ENCODE measurements around the gene EOLA1.

The EOLA1 gene

DNA sequence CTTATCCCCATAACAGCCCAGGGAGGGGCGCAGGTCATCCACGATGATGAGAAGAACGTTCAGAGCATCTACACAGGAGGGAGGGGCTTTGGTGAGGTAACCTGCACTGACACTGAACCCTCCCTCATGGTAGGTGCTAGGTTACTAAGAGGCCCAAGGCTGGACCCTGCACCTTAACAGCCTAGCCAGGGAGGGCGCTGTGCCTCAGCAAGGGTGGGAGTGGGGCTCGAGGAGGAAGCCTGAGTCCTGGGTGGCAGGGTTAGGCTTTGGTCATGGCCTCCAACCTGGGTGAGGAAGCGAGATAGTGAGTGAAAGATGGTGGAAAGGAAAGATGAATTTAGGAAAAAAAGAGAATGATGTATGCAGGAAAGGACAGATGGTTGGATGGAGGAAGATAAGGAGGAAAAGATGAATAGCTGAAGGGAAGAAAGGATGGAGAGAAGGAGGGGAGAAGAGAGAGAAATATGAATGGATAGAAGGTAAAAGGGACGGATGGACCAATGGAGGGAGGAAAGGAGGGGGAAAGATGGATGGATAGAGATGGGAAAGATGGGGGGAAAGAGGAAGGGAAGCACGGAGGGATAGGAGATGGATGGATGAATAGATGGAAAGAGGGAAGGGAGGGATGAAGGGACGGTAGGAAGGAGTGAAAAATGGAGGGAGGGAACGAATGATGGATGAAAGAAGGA, 36.4 kb upstream of the EOLA1 start:
- ChIA-PET CTCF (interaction anchor here (0.7 kb wide), 1 partner anchor 777 kb away, joined by 4 read pairs; no protein-coding TSS in a partner anchor), POLR2A (interaction anchor here (0.6 to 1.3 kb wide), 4 partner anchors 24 to 1606 kb away, joined by 3 to 8 read pairs (median 3); partner anchors contain the start of gene EOLA1)
- peak; percentile 63 for DNase-seq (ENCODE audit: extremely low spot score)

DNA sequence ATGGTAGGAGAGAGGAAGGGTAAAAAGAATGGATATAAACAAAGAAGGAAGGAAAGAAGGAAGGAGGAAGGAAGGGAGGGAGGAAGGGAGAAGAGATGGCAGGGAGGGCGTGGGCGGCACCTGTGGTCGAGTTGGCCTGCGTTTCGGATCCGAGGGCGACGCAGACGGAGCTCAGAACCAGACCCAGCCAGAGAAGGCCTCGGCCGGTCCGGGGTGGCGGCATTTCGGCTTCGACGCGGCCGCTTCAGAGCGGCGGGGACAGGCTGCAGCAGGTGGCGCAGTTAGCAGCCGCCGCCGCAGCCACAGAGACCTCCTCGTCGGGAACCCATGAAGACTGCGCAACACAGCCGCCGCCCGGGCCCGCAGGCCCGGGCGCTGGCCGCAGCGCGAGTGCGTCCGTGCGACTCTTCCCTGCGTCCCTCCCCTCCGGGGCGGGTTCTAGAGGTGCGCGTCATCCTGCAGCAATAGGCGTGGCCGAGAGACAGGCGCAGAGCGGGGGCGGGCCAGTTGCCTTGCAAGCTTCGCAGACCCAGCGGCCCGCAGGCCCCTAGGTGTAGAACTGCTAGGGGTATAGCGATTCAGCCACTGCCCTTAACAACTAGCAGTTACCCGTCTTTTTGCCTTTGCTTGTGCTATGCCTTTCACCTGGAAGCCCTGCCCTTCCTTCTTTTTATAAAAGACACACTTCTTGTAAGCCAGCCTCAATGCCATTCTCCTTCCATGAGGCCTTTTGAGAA, 35.7 kb upstream of the EOLA1 start, which contains the start of gene IDS:
IDS (minus strand) TSS at position 392 of the 737 bp plus-strand sequence; CDS start at position 223, 169 bp downstream.
- ChIA-PET POLR2A (interaction anchor here (0.6 to 1.3 kb wide), 4 partner anchors 24 to 1607 kb away, joined by 3 to 8 read pairs (median 3); partner anchors contain the start of gene EOLA1), CTCF (no interaction called here)
- no peak for TF ChIP-seq CTBP1 (IDR thresholded peaks at IDR 0.05; ENCODE audit: borderline replicate concordance)
- TF ChIP-seq FOXM1 (IDR thresholded peaks at IDR 0.05; ENCODE audit: borderline replicate concordance): no peak
- no peak for TF ChIP-seq ZNF384 (IDR thresholded peaks at IDR 0.05)
- TF ChIP-seq ELF4 (IDR thresholded peaks at IDR 0.05): no peak
- TF ChIP-seq HDGF (IDR thresholded peaks at IDR 0.05; ENCODE audit: borderline replicate concordance): no peak
- no peak for TF ChIP-seq ARNT (IDR thresholded peaks at IDR 0.05)
- no peak for TF ChIP-seq NFRKB (IDR thresholded peaks at IDR 0.05)
- no peak for TF ChIP-seq TARDBP (IDR thresholded peaks at IDR 0.05)
- no peak for TF ChIP-seq LEF1 (IDR thresholded peaks at IDR 0.05; ENCODE audit: borderline replicate concordance)
- TF ChIP-seq SUZ12 (IDR thresholded peaks at IDR 0.05): no peak
- TF ChIP-seq FOXK2 (IDR thresholded peaks at IDR 0.05): no peak
- TF ChIP-seq L3MBTL2 (conservative IDR thresholded peaks at IDR 0.05): no peak; the same call in none of the 2 replicates
- TF ChIP-seq FOXA1 (IDR thresholded peaks at IDR 0.05): no peak
- TF ChIP-seq, protein P1, sequence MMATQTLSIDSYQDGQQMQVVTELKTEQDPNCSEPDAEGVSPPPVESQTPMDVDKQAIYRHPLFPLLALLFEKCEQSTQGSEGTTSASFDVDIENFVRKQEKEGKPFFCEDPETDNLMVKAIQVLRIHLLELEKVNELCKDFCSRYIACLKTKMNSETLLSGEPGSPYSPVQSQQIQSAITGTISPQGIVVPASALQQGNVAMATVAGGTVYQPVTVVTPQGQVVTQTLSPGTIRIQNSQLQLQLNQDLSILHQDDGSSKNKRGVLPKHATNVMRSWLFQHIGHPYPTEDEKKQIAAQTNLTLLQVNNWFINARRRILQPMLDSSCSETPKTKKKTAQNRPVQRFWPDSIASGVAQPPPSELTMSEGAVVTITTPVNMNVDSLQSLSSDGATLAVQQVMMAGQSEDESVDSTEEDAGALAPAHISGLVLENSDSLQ (IDR thresholded peaks at IDR 0.05): no peak
- peak; percentile 92 for DNase-seq (ENCODE audit: extremely low spot score)

More for the DNA sequence above, 36.4 kb upstream of the EOLA1 start:
- TF ChIP-seq FOXA1 (IDR thresholded peaks at IDR 0.05) (no peak), ARNT (IDR thresholded peaks at IDR 0.05) (no peak), NFRKB (IDR thresholded peaks at IDR 0.05) (no peak), CTBP1 (IDR thresholded peaks at IDR 0.05; ENCODE audit: borderline replicate concordance) (peak; percentile 61; the same call in 1 of the 2 replicates), FOXM1 (IDR thresholded peaks at IDR 0.05; ENCODE audit: borderline replicate concordance) (no peak), SP1 (IDR thresholded peaks at IDR 0.05) (no peak)

DNA sequence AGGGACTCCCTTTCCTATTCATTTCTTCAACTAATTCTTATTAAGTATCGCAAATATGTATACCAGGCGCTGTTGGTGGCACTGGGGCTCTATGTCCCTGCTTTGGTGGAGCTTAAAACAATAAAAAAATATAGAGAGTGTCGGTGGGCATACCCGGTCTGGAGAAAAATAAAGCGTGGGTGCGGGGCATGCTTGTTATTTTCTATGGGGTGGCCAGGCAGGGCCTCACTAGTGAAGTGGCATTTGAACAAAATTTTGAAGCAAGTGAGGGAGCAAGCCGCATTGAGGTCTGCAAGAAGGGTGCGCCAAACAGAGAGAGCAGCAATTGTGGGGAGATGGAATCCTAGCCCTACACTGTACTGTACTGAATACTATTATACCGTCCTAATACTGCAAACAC, 35.1 kb upstream of the EOLA1 start:
- DNase-seq (ENCODE audit: extremely low spot score): no peak
- ChIA-PET POLR2A (interaction anchor here (1.3 kb wide), 1 partner anchor 34 kb away, joined by 8 read pairs; the partner anchor contains the start of gene EOLA1), CTCF (no interaction called here)
- TF ChIP-seq BHLHE40 (IDR thresholded peaks at IDR 0.05; ENCODE audit: borderline replicate concordance) (no peak), ZNF384 (IDR thresholded peaks at IDR 0.05) (no peak), FOXM1 (IDR thresholded peaks at IDR 0.05; ENCODE audit: borderline replicate concordance) (no peak), SUZ12 (IDR thresholded peaks at IDR 0.05) (no peak), HDGF (IDR thresholded peaks at IDR 0.05; ENCODE audit: borderline replicate concordance) (no peak), LEF1 (IDR thresholded peaks at IDR 0.05; ENCODE audit: borderline replicate concordance) (no peak), SP1 (IDR thresholded peaks at IDR 0.05) (no peak), FOXA1 (IDR thresholded peaks at IDR 0.05) (no peak), ARNT (IDR thresholded peaks at IDR 0.05) (no peak), ELF4 (IDR thresholded peaks at IDR 0.05) (no peak)
- TF ChIP-seq, protein P1 (IDR thresholded peaks at IDR 0.05): no peak

DNA sequence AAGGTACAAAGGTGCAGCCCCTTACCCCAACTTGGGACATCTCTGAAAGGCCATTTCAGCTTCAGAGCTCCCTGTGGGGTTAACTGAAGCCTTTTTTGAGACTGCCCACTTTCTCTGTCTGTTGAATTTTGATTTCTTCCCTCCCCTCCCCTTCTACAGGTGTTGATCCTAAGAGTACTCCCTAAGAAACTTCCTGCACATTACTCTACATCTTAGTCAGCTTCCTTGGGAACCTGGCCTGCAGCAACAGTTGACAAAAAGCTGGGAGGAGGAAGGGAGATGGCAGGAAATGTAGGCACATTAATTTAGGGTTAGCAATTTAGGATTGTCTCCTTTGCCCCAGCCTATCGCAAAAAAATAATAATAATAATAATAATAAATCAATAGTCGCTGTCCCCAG, 34.5 kb upstream of the EOLA1 start:
- DNase-seq (ENCODE audit: extremely low spot score): no peak
- ChIA-PET POLR2A (no interaction called here), CTCF (no interaction called here)
- TF ChIP-seq LEF1 (IDR thresholded peaks at IDR 0.05; ENCODE audit: borderline replicate concordance) (no peak), SUZ12 (IDR thresholded peaks at IDR 0.05) (no peak), ZNF384 (IDR thresholded peaks at IDR 0.05) (no peak), FOXK2 (IDR thresholded peaks at IDR 0.05) (no peak), L3MBTL2 (conservative IDR thresholded peaks at IDR 0.05) (no peak), TARDBP (IDR thresholded peaks at IDR 0.05) (no peak), ELF4 (IDR thresholded peaks at IDR 0.05) (no peak), HDGF (IDR thresholded peaks at IDR 0.05; ENCODE audit: borderline replicate concordance) (no peak), NFRKB (IDR thresholded peaks at IDR 0.05) (no peak), ARNT (IDR thresholded peaks at IDR 0.05) (no peak), FOXM1 (IDR thresholded peaks at IDR 0.05; ENCODE audit: borderline replicate concordance) (no peak), SP1 (IDR thresholded peaks at IDR 0.05) (no peak), CTBP1 (IDR thresholded peaks at IDR 0.05; ENCODE audit: borderline replicate concordance) (no peak), BHLHE40 (IDR thresholded peaks at IDR 0.05; ENCODE audit: borderline replicate concordance) (no peak), FOXA1 (IDR thresholded peaks at IDR 0.05) (no peak)
- TF ChIP-seq, protein P1 (IDR thresholded peaks at IDR 0.05): no peak

DNA sequence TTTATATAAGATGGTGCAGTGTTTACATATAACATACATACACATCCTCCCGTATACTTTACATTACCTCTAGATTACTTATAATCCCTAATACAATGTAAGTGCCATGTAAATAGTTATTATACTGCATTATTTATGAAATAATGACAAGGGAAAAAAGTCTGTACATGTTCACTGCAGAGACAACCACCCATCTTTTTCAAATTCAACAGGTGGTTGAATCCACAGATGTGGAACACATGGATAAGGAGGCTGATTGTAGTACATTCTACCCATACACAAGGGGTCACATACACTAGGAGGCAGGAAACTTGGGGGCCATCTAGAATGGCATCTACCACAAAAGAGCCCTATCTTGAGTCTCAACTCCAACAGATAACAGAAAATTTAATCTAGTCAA, 32.3 kb upstream of the EOLA1 start:
- TF ChIP-seq CTBP1 (IDR thresholded peaks at IDR 0.05; ENCODE audit: borderline replicate concordance): no peak
- TF ChIP-seq L3MBTL2 (conservative IDR thresholded peaks at IDR 0.05): no peak
- TF ChIP-seq, protein P1 (IDR thresholded peaks at IDR 0.05): no peak
- TF ChIP-seq SP1 (IDR thresholded peaks at IDR 0.05): no peak
- no peak for TF ChIP-seq ZNF384 (IDR thresholded peaks at IDR 0.05)
- TF ChIP-seq NFRKB (IDR thresholded peaks at IDR 0.05): no peak
- no peak for TF ChIP-seq FOXK2 (IDR thresholded peaks at IDR 0.05)
- no peak for TF ChIP-seq FOXA1 (IDR thresholded peaks at IDR 0.05)
- DNase-seq (ENCODE audit: extremely low spot score): no peak
- POLR2A ChIA-PET: no interaction called here
- CTCF ChIA-PET: no interaction called here

All from HEK293T (cell line).